Stimulated activated CD4-positive, alpha-beta T cell treated with anti-CD3 and anti-CD28 coated beads, Interleukin-12 subunit alpha, Interleukin-12 subunit beta, amount 100 ng/mL, for 24 hours (primary cell): Measurements from ENCODE around the gene SPATA6.
"Not testable (repeated sequence)": the region's sequence is repeated elsewhere in the genome, so short reads cannot be mapped to it uniquely, and the experiment has no call there.

ENCODE experiments used
- DNase-seq, 2 experiments: peaks; one replicate each; pipeline ENCODE4 v3.0.0-alpha.2; 2020; ENCODE audit warnings: low read depth in 2 of 2

The SPATA6 gene

GRCh38 chr1:48356901-48357300 is 115.1 kb downstream of the SPATA6 start:
- DNase-seq, result no peak

GRCh38 chr1:48344373-48344772 is 127.6 kb downstream of the SPATA6 start:
- no peak for DNase-seq

- no peak for DNase-seq
Observed at GRCh38 chr1:48341221-48341620, 130.8 kb downstream of the SPATA6 start.

GRCh38 chr1:48338257-48338656 is 133.7 kb downstream of the SPATA6 start:
- no peak for DNase-seq

GRCh38 chr1:48333316-48333715 is 138.7 kb downstream of the SPATA6 start:
- no peak for DNase-seq

GRCh38 chr1:48332115-48332514 is 139.9 kb downstream of the SPATA6 start:
- no peak for DNase-seq

GRCh38 chr1:48329905-48330304 is 142.1 kb downstream of the SPATA6 start:
- DNase-seq, result no peak

- DNase-seq, result no peak
Observed at GRCh38 chr1:48329486-48329885, 142.5 kb downstream of the SPATA6 start.

- not testable (repeated sequence) for DNase-seq
Observed at GRCh38 chr1:48311829-48312228, 160.2 kb downstream of the SPATA6 start.

- DNase-seq, result no peak
Observed at GRCh38 chr1:48309564-48310082, 162.4 kb downstream of the SPATA6 start.

GRCh38 chr1:48302652-48303051 is 169.4 kb downstream of the SPATA6 start:
- DNase-seq, result no peak

- no peak for DNase-seq
Observed at GRCh38 chr1:48294656-48295055, 177.3 kb downstream of the SPATA6 start.

- DNase-seq, result not testable (repeated sequence)
Observed at GRCh38 chr1:48294094-48294493, 177.9 kb downstream of the SPATA6 start.

- no peak for DNase-seq
Observed at GRCh38 chr1:48292706-48293105, 179.3 kb downstream of the SPATA6 start.

GRCh38 chr1:48291421-48291820 is 180.6 kb downstream of the SPATA6 start:
- no peak for DNase-seq

- no peak for DNase-seq
Observed at GRCh38 chr1:48285525-48285924, 186.5 kb downstream of the SPATA6 start.

- DNase-seq, result not testable (repeated sequence)
Observed at GRCh38 chr1:48284696-48285420, 187.1 kb downstream of the SPATA6 start.

- DNase-seq, result not testable (repeated sequence)
Observed at GRCh38 chr1:48282329-48282728, 189.7 kb downstream of the SPATA6 start.

- DNase-seq, result not testable (repeated sequence)
Observed at GRCh38 chr1:48277437-48277836, 194.6 kb downstream of the SPATA6 start.

- no peak for DNase-seq
Observed at GRCh38 chr1:48266576-48266975, 205.4 kb downstream of the SPATA6 start.

GRCh38 chr1:48263041-48263440 is 209.0 kb downstream of the SPATA6 start:
- DNase-seq, result no peak

GRCh38 chr1:48261881-48262400 is 210.1 kb downstream of the SPATA6 start:
- DNase-seq, result no peak

GRCh38 chr1:48258106-48258505 is 213.9 kb downstream of the SPATA6 start:
- DNase-seq, result no peak
